ENCODE results near the gene TPBGL. TPM values are rescaled to one million over a fixed set of nuclear protein-coding genes. Genes with fewer than 3 reads are reported as not detected.

The TPBGL gene
- total and polyA plus RNA-seq, 2 experiments from 2014 or later: 0.08 to 0.21 TPM

- H3K9me3 Mint-ChIP-seq: no peaks in the 10 kb centered on the region
- no peaks in the 10 kb centered on the region for H3K9me2 ChIP-seq (ENCODE audit: insufficient read depth)
- no peak overlapping the region for H3K27ac Mint-ChIP-seq
- H3K4me3 ChIP-seq: no peak overlapping the region
- no peak overlapping the region; the same call in 1 of the 2 replicates for H2AFZ ChIP-seq
- H3K27ac ChIP-seq (ENCODE audit: low read depth): no peak overlapping the region
- H3K4me1 Mint-ChIP-seq: peaks cover 12% of the 10 kb centered on the region
- H3K4me2 ChIP-seq: no peak overlapping the region
- H3F3A ChIP-seq (replicated peaks; ENCODE audit: low read depth): no peaks in the 10 kb centered on the region
- H3K36me3 ChIP-seq (ENCODE audit: insufficient read depth): no peaks in the 10 kb centered on the region
- DNase-seq (ENCODE audit: low spot score): no peak
- TF ChIP-seq, protein P1, sequence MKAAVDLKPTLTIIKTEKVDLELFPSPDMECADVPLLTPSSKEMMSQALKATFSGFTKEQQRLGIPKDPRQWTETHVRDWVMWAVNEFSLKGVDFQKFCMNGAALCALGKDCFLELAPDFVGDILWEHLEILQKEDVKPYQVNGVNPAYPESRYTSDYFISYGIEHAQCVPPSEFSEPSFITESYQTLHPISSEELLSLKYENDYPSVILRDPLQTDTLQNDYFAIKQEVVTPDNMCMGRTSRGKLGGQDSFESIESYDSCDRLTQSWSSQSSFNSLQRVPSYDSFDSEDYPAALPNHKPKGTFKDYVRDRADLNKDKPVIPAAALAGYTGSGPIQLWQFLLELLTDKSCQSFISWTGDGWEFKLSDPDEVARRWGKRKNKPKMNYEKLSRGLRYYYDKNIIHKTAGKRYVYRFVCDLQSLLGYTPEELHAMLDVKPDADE (IDR thresholded peaks at IDR 0.05): no peak
- TF ChIP-seq EZH2phosphoT487 (IDR thresholded peaks at IDR 0.05; ENCODE audit: unreplicated experiment) (no peak), POLR2AphosphoS5 (IDR thresholded peaks at IDR 0.05; ENCODE audit: low read depth) (no peak), CTCF (conservative IDR thresholded peaks at IDR 0.05; ENCODE audit: low read depth in 2 of 2) (no peak), ZNF114 (CRISPR knock-in tag; IDR thresholded peaks at IDR 0.05) (no peak), NANOG (IDR thresholded peaks at IDR 0.05; ENCODE audit: borderline replicate concordance) (no peak), CREB1 (CRISPR knock-in tag; IDR thresholded peaks at IDR 0.05; ENCODE audit: low read depth) (no peak), EZH2 (IDR thresholded peaks at IDR 0.05; ENCODE audit: low read depth, unreplicated experiment) (no peak), ZNF331 (CRISPR knock-in tag; IDR thresholded peaks at IDR 0.05; ENCODE audit: low read depth) (no peak), JUNB (IDR thresholded peaks at IDR 0.05; ENCODE audit: unreplicated experiment) (no peak), STAT1 (IDR thresholded peaks at IDR 0.05; ENCODE audit: unreplicated experiment) (no peak)
- TF ChIP-seq, protein P2, sequence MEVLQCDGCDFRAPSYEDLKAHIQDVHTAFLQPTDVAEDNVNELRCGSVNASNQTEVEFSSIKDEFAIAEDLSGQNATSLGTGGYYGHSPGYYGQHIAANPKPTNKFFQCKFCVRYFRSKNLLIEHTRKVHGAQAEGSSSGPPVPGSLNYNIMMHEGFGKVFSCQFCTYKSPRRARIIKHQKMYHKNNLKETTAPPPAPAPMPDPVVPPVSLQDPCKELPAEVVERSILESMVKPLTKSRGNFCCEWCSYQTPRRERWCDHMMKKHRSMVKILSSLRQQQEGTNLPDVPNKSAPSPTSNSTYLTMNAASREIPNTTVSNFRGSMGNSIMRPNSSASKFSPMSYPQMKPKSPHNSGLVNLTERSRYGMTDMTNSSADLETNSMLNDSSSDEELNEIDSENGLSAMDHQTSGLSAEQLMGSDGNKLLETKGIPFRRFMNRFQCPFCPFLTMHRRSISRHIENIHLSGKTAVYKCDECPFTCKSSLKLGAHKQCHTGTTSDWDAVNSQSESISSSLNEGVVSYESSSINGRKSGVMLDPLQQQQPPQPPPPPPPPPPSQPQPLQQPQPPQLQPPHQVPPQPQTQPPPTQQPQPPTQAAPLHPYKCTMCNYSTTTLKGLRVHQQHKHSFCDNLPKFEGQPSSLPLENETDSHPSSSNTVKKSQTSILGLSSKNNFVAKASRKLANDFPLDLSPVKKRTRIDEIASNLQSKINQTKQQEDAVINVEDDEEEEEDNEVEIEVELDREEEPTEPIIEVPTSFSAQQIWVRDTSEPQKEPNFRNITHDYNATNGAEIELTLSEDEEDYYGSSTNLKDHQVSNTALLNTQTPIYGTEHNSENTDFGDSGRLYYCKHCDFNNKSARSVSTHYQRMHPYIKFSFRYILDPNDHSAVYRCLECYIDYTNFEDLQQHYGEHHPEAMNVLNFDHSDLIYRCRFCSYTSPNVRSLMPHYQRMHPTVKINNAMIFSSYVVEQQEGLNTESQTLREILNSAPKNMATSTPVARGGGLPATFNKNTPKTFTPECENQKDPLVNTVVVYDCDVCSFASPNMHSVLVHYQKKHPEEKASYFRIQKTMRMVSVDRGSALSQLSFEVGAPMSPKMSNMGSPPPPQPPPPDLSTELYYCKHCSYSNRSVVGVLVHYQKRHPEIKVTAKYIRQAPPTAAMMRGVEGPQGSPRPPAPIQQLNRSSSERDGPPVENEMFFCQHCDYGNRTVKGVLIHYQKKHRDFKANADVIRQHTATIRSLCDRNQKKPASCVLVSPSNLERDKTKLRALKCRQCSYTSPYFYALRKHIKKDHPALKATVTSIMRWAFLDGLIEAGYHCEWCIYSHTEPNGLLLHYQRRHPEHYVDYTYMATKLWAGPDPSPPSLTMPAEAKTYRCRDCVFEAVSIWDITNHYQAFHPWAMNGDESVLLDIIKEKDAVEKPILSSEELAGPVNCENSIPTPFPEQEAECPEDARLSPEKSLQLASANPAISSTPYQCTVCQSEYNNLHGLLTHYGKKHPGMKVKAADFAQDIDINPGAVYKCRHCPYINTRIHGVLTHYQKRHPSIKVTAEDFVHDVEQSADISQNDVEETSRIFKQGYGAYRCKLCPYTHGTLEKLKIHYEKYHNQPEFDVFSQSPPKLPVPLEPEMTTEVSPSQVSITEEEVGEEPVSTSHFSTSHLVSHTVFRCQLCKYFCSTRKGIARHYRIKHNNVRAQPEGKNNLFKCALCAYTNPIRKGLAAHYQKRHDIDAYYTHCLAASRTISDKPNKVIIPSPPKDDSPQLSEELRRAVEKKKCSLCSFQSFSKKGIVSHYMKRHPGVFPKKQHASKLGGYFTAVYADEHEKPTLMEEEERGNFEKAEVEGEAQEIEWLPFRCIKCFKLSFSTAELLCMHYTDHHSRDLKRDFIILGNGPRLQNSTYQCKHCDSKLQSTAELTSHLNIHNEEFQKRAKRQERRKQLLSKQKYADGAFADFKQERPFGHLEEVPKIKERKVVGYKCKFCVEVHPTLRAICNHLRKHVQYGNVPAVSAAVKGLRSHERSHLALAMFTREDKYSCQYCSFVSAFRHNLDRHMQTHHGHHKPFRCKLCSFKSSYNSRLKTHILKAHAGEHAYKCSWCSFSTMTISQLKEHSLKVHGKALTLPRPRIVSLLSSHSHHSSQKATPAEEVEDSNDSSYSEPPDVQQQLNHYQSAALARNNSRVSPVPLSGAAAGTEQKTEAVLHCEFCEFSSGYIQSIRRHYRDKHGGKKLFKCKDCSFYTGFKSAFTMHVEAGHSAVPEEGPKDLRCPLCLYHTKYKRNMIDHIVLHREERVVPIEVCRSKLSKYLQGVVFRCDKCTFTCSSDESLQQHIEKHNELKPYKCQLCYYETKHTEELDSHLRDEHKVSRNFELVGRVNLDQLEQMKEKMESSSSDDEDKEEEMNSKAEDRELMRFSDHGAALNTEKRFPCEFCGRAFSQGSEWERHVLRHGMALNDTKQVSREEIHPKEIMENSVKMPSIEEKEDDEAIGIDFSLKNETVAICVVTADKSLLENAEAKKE (CRISPR knock-in tag; IDR thresholded peaks at IDR 0.05): no peak
- TF ChIP-seq, protein P3, sequence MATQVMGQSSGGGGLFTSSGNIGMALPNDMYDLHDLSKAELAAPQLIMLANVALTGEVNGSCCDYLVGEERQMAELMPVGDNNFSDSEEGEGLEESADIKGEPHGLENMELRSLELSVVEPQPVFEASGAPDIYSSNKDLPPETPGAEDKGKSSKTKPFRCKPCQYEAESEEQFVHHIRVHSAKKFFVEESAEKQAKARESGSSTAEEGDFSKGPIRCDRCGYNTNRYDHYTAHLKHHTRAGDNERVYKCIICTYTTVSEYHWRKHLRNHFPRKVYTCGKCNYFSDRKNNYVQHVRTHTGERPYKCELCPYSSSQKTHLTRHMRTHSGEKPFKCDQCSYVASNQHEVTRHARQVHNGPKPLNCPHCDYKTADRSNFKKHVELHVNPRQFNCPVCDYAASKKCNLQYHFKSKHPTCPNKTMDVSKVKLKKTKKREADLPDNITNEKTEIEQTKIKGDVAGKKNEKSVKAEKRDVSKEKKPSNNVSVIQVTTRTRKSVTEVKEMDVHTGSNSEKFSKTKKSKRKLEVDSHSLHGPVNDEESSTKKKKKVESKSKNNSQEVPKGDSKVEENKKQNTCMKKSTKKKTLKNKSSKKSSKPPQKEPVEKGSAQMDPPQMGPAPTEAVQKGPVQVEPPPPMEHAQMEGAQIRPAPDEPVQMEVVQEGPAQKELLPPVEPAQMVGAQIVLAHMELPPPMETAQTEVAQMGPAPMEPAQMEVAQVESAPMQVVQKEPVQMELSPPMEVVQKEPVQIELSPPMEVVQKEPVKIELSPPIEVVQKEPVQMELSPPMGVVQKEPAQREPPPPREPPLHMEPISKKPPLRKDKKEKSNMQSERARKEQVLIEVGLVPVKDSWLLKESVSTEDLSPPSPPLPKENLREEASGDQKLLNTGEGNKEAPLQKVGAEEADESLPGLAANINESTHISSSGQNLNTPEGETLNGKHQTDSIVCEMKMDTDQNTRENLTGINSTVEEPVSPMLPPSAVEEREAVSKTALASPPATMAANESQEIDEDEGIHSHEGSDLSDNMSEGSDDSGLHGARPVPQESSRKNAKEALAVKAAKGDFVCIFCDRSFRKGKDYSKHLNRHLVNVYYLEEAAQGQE (IDR thresholded peaks at IDR 0.05; ENCODE audit: unreplicated experiment): no peak
- no peaks in the 10 kb centered on the region for H4K20me1 ChIP-seq (replicated peaks; ENCODE audit: insufficient read depth)
- no peak for ATAC-seq
- H3K36me3 Mint-ChIP-seq (ENCODE audit: low read depth): no peaks in the 10 kb centered on the region
- no peak overlapping the region for H3K4me3 Mint-ChIP-seq
- H3K27me3 Mint-ChIP-seq (ENCODE audit: insufficient read depth, low read depth, poor library complexity): peaks cover 10% of the 10 kb centered on the region
- H3K79me2 ChIP-seq (replicated peaks; ENCODE audit: insufficient read depth): no peaks in the 10 kb centered on the region
- H3K4me1 ChIP-seq (ENCODE audit: insufficient read depth): peaks cover 7% of the 10 kb centered on the region
- no peaks in the 10 kb centered on the region for H3K27me3 ChIP-seq (ENCODE audit: insufficient read depth)
Observed at GRCh38 chr11:75199412-75199955, 41.1 kb upstream of the TPBGL start.
